Heart left ventricle (tissue), 16 donors: Measurements from ENCODE around the gene SNX5. TPM values are rescaled to one million over a fixed set of nuclear protein-coding genes. Genes with fewer than 3 reads are reported as not detected.

ENCODE experiments used
- ATAC-seq, 4 donors: fragments of 200-7000 bp; cut with Tn5 transposase; one replicate each; pipeline ENCODE4 v1.9.1; 2020 to 2022; ENCODE audit warnings: moderate library complexity in 4 of 4, mild to moderate bottlenecking in 3 of 4, moderate number of reproducible peaks in 1 of 4
- DNase-seq, 5 donors: peaks; one replicate each; pipeline ENCODE4 v3.0.0-alpha.2; 2020
- H3K27ac ChIP-seq, 12 donors: fragments of 200-600 bp; sonication (generic) in 4 of 12; one replicate each; pipeline versions ENCODE4 v1.5.0 to v1.8.0; 2016 to 2022; ENCODE audit warnings: mild to moderate bottlenecking in 2 of 12
- H3K27me3 ChIP-seq, 9 donors: fragments of 200-600 bp; sonication (generic) in 2 of 9; one replicate each; pipeline versions ENCODE4 v1.5.1 to v1.8.0; 2016 to 2022; ENCODE audit warnings: mild to moderate bottlenecking in 3 of 9
- H3K36me3 ChIP-seq, 9 donors: fragments of 200-600 bp; sonication (generic) in 2 of 9; one replicate each; pipeline versions ENCODE4 v1.5.0 to v1.8.0; 2018 to 2022; ENCODE audit warnings: mild to moderate bottlenecking in 2 of 9
- H3K4me1 ChIP-seq, 12 donors: fragments of 200-600 bp; sonication (generic) in 4 of 12; one replicate each; pipeline versions ENCODE4 v1.5.0 to v1.8.0; 2016 to 2022; ENCODE audit warnings: mild to moderate bottlenecking in 3 of 12
- H3K4me3 ChIP-seq, 12 donors: fragments of 200-600 bp; sonication (generic) in 4 of 12; one replicate each; pipeline versions ENCODE4 v1.5.0 to v1.8.0; 2017 to 2022; ENCODE audit warnings: mild to moderate bottlenecking in 9 of 12, moderate library complexity in 4 of 12
- H3K9me3 ChIP-seq, 12 donors: fragments of 200-600 bp; sonication (generic) in 4 of 12; one replicate each; pipeline versions ENCODE4 v1.5.0 to v1.8.0; 2016 to 2022; ENCODE audit warnings: mild to moderate bottlenecking in 1 of 12
- POLR2A ChIP-seq, 2 donors: fragments of 450-650 bp; IDR thresholded peaks; one replicate each; pipeline ENCODE4 v1.6.1; 2017; ENCODE audit warnings: antibody characterized with exemption in 2 of 2, mild to moderate bottlenecking in 2 of 2, moderate library complexity in 2 of 2
- WGBS, 4 donors: extraction: QIAGEN DNeasy Blood & Tissue Kit in 2 of 4; methylation state at CpG; one replicate each; pipeline versions ENCODE4 v1.1.5 to v1.1.7; 2013 to 2018; 5-methylcytosine and 5-hydroxymethylcytosine counted together
- intact Hi-C, 10 donors: fragments of 100-400 bp; cut with DNase I; formaldehyde crosslinking; loops; one replicate each; pipeline versions ENCODE4 v1.11.1 to v1.14.2; 2022
- polyA plus RNA-seq, 2 donors: library from polyadenylated mRNA; stranded (reverse); fragments of 200-250 nt; gene quantifications; one replicate each; pipeline ENCODE4 v1.2.3, GENCODE V29; 2013
- total RNA-seq, 9 donors: library from RNA; depleted of rRNA in 2 of 9; stranded (reverse); fragments of >200 nt in 2 of 9; fragmentation: NEBNext Ultra II Directional in 3 of 9; extraction: Animal tissue kit (Norgen Biotek cat#: 25700) in 3 of 9; gene quantifications; one replicate each; pipeline versions ENCODE4 v1.1.0 to v1.2.4, GENCODE V29; 2016 to 2023
- TF ChIP-seq, protein P1 (sequence below), 12 donors: fragments of 200-600 bp; sonication (generic) in 4 of 12; IDR thresholded peaks; one replicate each; pipeline versions ENCODE4 v1.5.0 to v1.8.0; 2018 to 2022; ENCODE audit warnings: antibody characterized with exemption in 12 of 12, mild to moderate bottlenecking in 5 of 12
- donor health status: ischemic (EF 13 %, LVEDD 7.1; RV severe dilation, severe dysfunction).
- donor health status: healthy with polysubstance abuse.
- donor health status: DM: no; HTN: yes; CAD: no.
- donor health status: DM: no; HTN: no; CAD: no.
- donor health status: ischemic (EF 25% LVEDD 6.9; RV normal size, moderate dysfunction).
- donor health status: ischemic (EF 25% LVEDD 5.7; RV mildly dilated, moderate dysfunction).
- donor health status: healthy.
- donor health status: DM: yes; HTN: yes; CAD: no.
- donor health status: ischemic (EF 35%, LVEDD 5.7; RV mildly dilated, moderate dysfunction).
- donor health status: nonischemic (EF 11% LVEDD 7.7; RV severe dilation, severe dysfunction).
- donor health status: DM: yes; HTN: yes; CAD: no.
- donor health status: PGD.
- donor health status: ischemic (EF 29% LVEDD 5.4; RV normal size, mild dysfunction).
- donor health status: nonischemic (EF 23%, LVEDD 6.1; RV moderate dilation, normal function).

SNX5 gene
- total and polyA plus RNA-seq, 11 donors: 32.8 to 75.0 (median 44.0) TPM

- no peaks in the 10 kb centered on the region for H3K9me3 ChIP-seq
- intact Hi-C loops: loop anchor here in 4 of 10 donors (10.0 kb wide), 3 partner anchors 251 to 401 kb away; partner anchors contain the start of gene BFSP1 (in 1 of the 4)
- H3K27ac ChIP-seq: no peak overlapping the region
- H3K27me3 ChIP-seq: no peaks in the 10 kb centered on the region
- 90 to 95% (median 93%) methylated on average over 7 of the region's 7 CpGs for WGBS, 4 donors
- no peaks in the 10 kb centered on the region for H3K36me3 ChIP-seq
- TF ChIP-seq POLR2A (IDR thresholded peaks at IDR 0.05): no peak
- TF ChIP-seq, protein P1, sequence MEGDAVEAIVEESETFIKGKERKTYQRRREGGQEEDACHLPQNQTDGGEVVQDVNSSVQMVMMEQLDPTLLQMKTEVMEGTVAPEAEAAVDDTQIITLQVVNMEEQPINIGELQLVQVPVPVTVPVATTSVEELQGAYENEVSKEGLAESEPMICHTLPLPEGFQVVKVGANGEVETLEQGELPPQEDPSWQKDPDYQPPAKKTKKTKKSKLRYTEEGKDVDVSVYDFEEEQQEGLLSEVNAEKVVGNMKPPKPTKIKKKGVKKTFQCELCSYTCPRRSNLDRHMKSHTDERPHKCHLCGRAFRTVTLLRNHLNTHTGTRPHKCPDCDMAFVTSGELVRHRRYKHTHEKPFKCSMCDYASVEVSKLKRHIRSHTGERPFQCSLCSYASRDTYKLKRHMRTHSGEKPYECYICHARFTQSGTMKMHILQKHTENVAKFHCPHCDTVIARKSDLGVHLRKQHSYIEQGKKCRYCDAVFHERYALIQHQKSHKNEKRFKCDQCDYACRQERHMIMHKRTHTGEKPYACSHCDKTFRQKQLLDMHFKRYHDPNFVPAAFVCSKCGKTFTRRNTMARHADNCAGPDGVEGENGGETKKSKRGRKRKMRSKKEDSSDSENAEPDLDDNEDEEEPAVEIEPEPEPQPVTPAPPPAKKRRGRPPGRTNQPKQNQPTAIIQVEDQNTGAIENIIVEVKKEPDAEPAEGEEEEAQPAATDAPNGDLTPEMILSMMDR (IDR thresholded peaks at IDR 0.05): no peak
- ATAC-seq: no peak
- no peak overlapping the region for H3K4me3 ChIP-seq
- peaks cover 0 to 11% (median 10%) of the 10 kb centered on the region in 12 donors for H3K4me1 ChIP-seq
- DNase-seq: no peak
These were observed 63.0 kb downstream of the SNX5 start for GRCh38 chr20:17905544-17905943.

DNA sequence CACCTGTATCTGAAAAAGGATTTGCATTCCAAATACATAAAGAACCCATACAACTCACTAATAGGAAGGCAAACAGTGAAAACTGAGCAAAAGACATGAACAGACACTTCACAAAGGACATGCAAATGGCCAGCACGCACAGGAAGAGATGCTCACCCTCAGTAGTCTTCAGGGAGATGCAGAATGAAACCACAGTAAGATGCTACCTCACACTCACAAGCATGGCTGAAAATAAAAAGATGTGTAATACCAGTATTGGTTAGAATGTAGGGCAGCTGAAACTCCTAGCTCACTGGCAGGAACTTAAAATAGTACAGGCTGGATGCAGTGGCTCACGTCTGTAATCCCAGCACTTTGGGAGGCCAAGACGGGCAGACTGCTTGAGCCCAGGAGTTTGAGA is 64.6 kb downstream of the SNX5 start:
- Histone ChIP-seq H3K27me3 (no peaks in the 10 kb centered on the region), H3K4me3 (no peak overlapping the region), H3K9me3 (no peaks in the 10 kb centered on the region), H3K36me3 (no peaks in the 10 kb centered on the region), H3K4me1 (no peaks in the 10 kb centered on the region), H3K27ac (no peak overlapping the region)
- no peak for DNase-seq
- intact Hi-C loops: loop anchor here in 5 of 10 donors (5.0 to 10.0 kb wide), 7 partner anchors 88 to 399 kb away; partner anchors contain the start of gene BFSP1 (in 1 of the 5)
- ATAC-seq: no peak
- TF ChIP-seq POLR2A (IDR thresholded peaks at IDR 0.05): no peak
- TF ChIP-seq, protein P1 (IDR thresholded peaks at IDR 0.05): no peak
- 62 to 73% (median 70%) methylated on average over 3 of the region's 3 CpGs for WGBS, 4 donors

DNA sequence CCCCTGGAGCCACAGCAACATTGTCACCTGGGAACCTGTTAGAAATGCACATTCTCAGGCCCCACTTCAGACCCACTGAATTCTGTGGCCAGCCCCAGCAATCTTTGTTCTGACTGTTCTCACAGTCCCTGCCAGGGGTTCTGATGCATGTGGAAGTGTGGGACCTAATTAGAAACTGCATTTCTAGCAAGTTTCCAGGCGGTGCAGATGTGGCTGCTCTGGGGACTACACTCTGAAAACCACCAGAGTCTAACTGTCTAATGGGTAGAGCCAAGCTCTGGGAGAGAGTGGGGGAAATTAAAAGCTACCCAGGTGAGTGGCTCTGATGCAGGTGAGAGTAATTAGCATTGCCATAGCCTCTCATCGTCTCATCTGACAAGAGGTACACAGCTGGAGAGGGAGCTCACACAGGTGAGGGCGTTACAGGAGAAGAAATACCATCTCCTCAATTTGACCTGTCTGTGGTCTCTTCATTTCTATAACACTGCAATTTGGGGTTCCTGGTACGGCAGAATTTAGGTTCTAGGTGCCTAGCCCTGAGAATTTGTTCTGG is 66.0 kb downstream of the SNX5 start:
- ATAC-seq: no peak
- Histone ChIP-seq H3K9me3 (peaks cover 0 to 3% (median 0%) of the 10 kb centered on the region in 12 donors), H3K36me3 (no peaks in the 10 kb centered on the region), H3K4me3 (no peak overlapping the region), H3K27ac (no peak overlapping the region), H3K27me3 (no peaks in the 10 kb centered on the region), H3K4me1 (peaks cover 0 to 8% (median 5%) of the 10 kb centered on the region in 12 donors)
- 60 to 92% (median 82%) methylated on average over 4 of the region's 4 CpGs for WGBS, 4 donors
- TF ChIP-seq, protein P1 (IDR thresholded peaks at IDR 0.05): no peak
- no peak for TF ChIP-seq POLR2A (IDR thresholded peaks at IDR 0.05)
- no peak for DNase-seq
- intact Hi-C loops: loop anchor here in 5 of 10 donors (5.0 to 10.0 kb wide), 7 partner anchors 90 to 398 kb away; partner anchors contain the start of gene BFSP1 (in 1 of the 5)

DNA sequence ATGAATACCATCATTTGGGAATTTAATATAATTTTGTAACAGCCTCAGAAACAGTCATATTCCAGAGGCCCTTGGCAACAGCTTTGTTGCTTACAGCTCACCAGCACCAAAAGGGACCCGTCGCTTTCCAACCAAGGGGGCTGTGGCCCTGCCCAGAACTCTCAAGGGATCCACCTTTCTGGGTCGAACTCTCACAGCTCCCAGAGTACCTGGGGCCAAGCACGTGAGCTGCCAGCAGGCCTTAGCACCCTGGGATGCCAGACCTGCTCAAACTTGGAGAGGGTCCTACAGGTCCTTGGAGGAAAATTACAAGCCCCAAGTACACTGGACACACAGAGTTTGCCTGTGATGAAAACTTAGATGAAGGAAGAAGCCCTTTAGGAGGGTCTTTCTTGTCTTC is 66.6 kb downstream of the SNX5 start:
- intact Hi-C loops: loop anchor here in 5 of 10 donors (5.0 to 10.0 kb wide), 7 partner anchors 90 to 397 kb away; partner anchors contain the start of gene BFSP1 (in 1 of the 5)
- no peaks in the 10 kb centered on the region for H3K36me3 ChIP-seq
- ATAC-seq (no peak), DNase-seq (no peak)
- H3K27me3 ChIP-seq: no peaks in the 10 kb centered on the region
- peaks cover 0 to 3% (median 0%) of the 10 kb centered on the region in 12 donors for H3K9me3 ChIP-seq
- peaks cover 0 to 14% (median 7%) of the 10 kb centered on the region in 12 donors for H3K4me1 ChIP-seq
- 77 to 100% (median 85%) methylated on average over 2 to 4 of the region's 4 CpGs for WGBS, 4 donors
- no peak overlapping the region for H3K4me3 ChIP-seq
- no peak for TF ChIP-seq POLR2A (IDR thresholded peaks at IDR 0.05)
- TF ChIP-seq, protein P1 (IDR thresholded peaks at IDR 0.05): no peak
- H3K27ac ChIP-seq: no peak overlapping the region
